CD4-positive, alpha-beta T cell treated with Interleukin-4 for 4 hours (primary cell): Measurements from ENCODE around the gene ARL4A.

Experiments used
- DNase-seq: peaks from one replicate; pipeline ENCODE4 v3.0.0-alpha.2; 2020

The ARL4A gene

GRCh38 chr7:12703881-12704280 lies 16.4 kb downstream of the ARL4A start:
- no peak for DNase-seq

DNA sequence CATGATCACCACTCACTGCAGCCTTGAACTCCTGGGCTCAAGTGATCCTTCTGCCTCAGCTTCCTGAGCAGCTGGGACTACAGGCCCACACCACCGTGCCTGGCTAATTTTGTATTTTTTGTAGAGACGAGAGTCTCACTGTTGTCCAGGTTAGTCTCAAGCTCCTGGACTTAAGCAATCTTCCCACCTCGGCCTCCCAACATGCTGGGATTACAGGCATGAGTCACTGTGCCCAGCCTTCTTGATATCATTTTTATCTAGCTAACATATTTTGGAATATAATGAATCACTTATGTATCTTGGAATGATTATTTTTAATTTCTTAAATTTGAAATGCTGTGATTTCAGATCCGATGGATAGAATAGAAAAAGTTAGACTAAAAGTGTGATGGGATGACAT lies 18.4 kb downstream of the ARL4A start:
- no peak for DNase-seq

- no peak for DNase-seq
These were observed 19.6 kb downstream of the ARL4A start for GRCh38 chr7:12706900-12707536.

- DNase-seq, result no peak
These were observed 20.9 kb downstream of the ARL4A start for GRCh38 chr7:12708314-12708713.

DNA sequence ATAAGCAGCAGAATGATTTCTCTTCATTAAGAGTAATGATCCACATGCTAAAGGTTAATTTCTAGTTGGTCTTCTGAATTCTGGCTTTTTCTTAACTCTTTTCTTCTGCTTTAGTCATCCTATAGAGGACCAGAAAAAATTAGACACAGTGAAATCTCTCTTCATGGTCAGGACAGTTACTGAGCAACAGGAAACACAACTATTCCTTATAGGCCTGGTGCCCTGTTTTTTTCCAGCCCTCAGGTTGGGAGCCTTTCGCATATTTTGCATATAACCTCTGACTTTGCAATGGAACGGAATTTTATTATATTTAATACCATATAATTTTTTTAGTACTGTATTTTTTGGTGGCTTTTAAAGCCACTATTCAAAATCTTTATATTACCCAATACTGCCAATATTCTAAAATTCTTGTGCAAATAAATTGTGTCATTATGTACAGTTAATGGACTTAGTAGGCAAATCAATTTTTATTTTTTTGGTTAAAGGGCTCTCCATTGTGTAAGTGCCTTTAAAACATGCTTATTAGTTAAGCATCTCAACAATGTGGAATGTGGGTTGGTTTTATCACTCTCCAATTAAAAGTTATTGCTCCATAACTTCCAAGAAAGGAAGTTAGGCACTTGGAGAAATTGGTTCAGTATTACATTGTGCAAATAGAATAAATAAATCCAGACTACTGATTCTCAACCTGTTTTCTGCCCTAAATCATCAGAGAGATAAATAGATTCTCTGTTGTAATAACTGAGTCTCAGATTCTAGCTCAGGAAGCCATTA lies 22.5 kb downstream of the ARL4A start:
- DNase-seq, result no peak

DNA sequence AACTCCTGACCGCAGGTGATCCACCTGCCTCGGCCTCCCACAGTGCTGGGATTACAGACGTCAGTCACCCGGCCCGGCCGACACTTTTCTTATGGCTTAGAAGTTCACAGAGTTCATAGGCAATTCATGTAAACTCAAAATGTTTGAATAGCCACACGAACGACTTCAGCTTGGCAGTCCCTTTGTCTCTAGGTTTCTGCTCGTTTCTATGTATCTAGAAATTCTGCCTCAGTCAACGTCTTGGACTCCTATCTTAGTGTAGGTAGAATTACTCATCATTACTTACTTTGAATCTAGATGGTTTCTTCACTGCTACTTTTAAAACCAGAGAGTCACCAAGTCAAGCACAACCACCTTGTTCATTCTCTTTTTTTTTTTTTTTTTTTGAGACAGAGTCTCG lies 23.7 kb downstream of the ARL4A start:
- DNase-seq, result no peak

DNA sequence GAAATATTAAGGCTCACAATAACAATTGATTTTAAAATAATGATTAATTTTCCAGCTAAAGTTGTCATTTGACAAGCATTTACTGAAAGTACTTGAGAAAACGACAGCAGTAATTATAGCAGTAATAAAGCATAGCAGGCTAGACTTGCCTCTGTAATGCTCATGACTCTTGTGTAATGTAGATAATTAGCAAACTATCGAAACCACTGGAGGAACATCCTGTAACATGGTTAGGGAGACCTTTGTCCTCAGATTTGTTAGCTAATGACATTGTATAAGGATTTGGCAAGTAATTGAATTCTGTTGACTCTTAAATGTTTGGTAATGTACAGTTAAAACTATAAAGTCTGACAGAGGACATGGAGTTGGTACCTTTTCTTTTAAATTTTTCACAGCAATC lies 24.8 kb downstream of the ARL4A start:
- no peak for DNase-seq

GRCh38 chr7:12713625-12714378 lies 26.4 kb downstream of the ARL4A start:
- DNase-seq, result no peak

DNA sequence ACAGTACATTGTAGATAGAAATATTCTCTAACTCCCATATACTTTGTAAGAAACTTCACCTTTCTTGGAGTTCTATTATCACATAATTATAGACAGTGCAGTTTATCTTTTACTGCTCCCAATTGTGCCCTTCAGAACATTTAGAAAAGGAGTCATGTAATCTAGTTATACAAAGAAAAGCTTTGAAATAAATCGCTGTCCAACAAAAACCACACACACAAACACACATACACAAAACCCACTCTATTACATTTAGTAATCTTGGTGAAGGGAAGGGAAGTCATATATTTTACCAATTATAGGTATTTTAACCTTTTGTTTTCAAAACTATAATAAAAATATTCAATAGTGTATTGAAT lies 26.9 kb downstream of the ARL4A start:
- no peak for DNase-seq

GRCh38 chr7:12715372-12716133 lies 28.1 kb downstream of the ARL4A start:
- DNase-seq, result peak; percentile 28

GRCh38 chr7:12716134-12716681 lies 28.8 kb downstream of the ARL4A start:
- DNase-seq, result no peak

- DNase-seq, result no peak
These were observed 29.3 kb downstream of the ARL4A start for GRCh38 chr7:12716722-12717121.

DNA sequence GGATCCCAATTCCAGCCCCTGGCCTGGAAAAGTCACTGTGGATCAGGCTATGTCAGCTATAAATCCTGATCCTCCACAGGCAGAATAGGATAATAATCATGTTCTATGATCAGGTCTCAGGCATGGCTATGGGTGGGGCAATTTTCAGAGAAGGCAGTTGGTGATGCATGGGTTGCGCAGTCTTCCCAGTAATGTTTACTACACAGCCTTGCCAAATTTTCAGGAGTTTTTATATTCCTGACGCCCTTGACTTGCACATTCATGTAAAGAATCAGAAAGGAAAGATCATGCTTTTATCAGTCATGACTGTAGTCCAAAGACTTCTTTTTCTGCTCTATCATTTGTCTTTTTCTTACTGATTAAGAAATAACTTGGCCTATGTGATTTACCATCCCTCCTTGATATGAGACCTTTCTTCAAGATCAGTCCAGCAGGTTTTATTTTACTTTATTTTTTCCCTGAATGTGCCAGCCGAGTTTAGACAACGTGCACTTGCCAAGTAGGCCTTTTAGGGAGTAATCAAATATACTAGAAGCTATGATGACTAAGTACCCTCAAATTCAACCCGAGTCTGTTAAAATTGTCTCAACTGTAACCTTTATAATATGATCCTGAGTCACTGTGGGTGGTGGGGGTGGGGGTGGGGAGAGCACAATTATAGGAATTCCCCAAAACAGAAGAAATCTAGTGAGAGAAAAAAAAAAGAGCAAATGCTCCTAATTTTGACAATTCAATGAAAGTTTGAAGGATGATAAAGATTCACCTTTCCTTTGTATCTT lies 31.9 kb downstream of the ARL4A start:
- peak; percentile 25 for DNase-seq

DNA sequence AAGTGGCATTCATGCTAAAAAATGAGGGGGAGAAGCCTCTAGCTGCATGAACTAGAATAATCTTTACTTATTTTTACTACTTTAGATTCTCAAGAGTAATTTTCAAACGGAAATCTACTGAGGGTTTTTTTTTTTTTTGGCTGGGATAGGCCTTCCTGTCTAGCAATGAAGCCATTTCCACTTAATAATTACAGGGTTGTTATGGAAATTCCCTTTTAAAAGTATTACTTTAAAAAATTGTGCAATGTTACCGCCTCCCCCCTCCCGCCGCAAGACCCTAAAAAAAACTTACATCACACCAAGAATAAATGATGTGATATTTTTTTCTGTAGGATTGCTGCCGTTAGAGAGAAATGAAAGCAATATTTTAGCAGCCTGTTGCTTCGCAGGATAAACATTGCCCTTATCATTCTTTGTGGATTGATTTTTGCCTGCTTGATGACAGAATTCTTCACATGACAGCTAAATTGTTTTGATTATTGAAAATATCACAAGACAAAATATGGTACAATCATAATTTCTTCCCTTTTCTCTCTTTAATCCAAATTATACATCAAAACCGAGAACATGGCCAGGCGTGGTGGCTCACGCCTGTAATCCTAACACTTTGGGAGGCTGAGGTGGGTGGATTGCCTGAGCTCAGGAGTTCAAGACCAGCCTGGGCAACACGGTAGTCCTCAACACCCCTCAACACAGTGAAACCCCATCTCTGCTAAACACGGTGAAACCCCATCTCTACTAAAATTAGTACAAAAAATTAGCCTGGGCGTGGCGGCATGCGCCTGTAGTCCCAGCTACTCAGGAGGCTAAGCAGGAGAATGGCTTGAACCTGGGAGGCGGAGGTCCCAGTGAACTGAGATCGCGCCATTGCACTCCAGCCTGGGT lies 32.8 kb downstream of the ARL4A start:
- no peak for DNase-seq

DNA sequence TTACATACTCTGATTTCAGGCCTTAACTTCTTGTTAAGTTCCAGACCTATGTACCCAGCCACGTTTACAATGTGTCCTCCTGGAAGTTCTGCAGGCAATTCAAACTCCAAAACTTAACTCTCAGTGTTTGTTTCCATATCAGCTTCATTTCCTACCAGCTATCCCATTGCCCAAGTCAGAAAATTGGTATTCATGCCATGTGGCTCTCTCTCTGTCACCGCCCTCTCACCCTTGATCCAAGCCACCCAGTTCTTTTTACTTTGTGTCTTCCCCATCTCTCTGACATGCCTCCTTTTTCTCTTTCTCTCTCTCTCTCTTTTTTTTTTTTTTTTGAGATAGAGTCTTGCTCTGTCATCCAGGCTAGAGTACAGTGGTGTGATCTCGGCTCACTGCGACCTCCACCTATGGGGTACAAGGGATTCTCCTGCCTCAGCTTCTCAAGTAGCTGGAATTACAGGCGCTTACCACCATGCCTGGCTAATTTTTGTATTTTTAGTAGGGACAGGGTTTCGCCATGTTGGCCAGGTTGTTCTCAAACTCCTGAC lies 33.9 kb downstream of the ARL4A start:
- DNase-seq, result no peak

DNA sequence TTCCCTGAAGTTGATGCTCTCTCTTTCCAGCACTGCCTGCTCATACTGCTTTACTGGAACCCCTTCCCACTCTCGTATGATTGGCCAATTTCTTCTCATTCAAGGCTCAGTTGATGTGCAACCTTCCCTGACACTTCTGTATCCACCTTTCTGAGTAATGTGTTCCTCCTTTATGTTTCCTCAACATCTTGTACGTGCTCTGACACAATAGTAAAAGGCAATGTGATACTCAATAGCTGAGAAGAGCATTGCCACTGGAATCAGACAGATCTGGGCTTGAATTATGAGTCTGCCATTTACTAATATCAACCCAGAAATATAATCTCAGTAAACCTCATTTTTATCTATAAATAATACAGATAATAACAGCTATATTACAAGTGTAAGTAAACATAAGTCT lies 34.7 kb downstream of the ARL4A start:
- no peak for DNase-seq

DNA sequence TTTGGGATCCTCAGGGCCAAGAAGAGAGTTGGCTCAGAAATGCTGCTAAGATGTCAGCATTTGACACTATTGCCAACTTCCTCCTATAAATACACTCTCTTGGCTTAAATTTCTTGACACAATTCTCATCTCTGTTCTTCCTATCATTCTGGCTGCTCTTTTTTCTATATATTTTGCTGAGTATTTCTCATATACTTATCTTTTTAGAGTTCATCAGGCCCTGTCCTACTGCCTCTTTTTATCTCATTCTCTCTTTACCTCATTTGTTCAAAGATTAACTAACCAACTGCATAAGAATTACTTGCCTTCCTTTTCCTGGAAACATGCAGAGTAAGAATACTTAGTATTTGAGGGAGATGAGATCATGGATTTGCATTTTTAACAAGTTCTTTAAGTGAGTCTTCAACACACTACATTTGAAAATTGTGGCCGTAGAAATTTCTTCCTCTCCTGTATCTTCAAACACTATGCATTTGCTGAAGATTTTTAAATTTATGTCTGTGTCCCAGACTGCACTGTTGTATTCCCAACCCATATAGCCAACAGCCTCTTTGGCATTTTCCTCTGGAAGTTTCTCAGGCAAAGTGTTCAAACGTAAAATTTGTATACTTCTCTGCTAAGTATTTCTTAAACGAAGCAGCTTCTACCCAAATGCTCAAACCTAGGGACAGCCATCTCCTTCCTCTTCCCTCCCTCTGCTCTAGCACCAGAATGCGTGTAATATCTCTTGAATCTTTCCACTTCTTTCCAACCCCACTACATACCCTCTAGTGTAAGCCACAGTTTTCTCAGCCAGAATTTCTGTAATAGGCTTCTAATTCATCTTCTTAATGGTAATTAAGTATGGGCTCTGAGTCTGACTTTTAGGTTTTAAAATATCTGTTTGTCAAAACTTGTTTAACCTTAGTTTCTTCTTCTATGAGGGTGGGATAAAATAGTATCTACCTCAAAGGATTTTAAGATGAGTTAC lies 35.5 kb downstream of the ARL4A start:
- DNase-seq, result no peak

GRCh38 chr7:12725575-12726316 lies 38.3 kb downstream of the ARL4A start:
- DNase-seq, result no peak

DNA sequence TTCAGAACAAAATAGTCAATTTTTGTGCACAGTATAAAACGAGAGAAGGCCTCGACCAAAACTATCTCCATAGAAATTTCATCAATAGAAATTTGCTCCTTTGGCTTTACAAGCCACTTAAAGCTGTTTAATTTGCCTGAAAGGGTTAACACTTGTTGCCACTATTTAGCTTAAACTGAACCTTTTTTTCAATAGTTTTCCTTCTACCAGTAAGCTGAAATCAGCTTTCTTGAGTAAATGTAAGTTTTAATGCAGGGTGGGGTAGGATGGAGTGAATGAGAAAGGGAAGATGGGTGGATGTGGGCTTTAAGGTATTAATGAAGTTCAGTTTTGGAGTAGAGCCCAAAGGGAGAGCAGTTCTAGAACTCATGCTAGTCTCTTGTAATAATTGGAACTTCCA lies 39.5 kb downstream of the ARL4A start:
- no peak for DNase-seq
